ENCODE data around the gene OFD1.

The OFD1 gene

GRCh38 chrX:13763489-13763888 lies 28.9 kb downstream of the OFD1 start:
- POLR2A ChIA-PET, result no interaction called here
- CTCF ChIA-PET, result no interaction called here
- TF ChIP-seq NFRKB (IDR thresholded peaks at IDR 0.05) (no peak), FOXA1 (IDR thresholded peaks at IDR 0.05) (no peak), ZNF384 (IDR thresholded peaks at IDR 0.05) (no peak), L3MBTL2 (conservative IDR thresholded peaks at IDR 0.05) (no peak)
- DNase-seq (ENCODE audit: extremely low spot score), result no peak

- TF ChIP-seq ELF4 (IDR thresholded peaks at IDR 0.05) (no peak), SP1 (IDR thresholded peaks at IDR 0.05) (no peak), L3MBTL2 (conservative IDR thresholded peaks at IDR 0.05) (no peak), HDGF (IDR thresholded peaks at IDR 0.05; ENCODE audit: borderline replicate concordance) (no peak), FOXM1 (IDR thresholded peaks at IDR 0.05; ENCODE audit: borderline replicate concordance) (no peak), FOXK2 (IDR thresholded peaks at IDR 0.05) (no peak), ZNF384 (IDR thresholded peaks at IDR 0.05) (no peak), NFRKB (IDR thresholded peaks at IDR 0.05) (no peak), PKNOX1 (IDR thresholded peaks at IDR 0.05) (no peak), BHLHE40 (IDR thresholded peaks at IDR 0.05; ENCODE audit: borderline replicate concordance) (no peak), FOXA1 (IDR thresholded peaks at IDR 0.05) (no peak), TARDBP (IDR thresholded peaks at IDR 0.05) (no peak), ARNT (IDR thresholded peaks at IDR 0.05) (no peak), LEF1 (IDR thresholded peaks at IDR 0.05; ENCODE audit: borderline replicate concordance) (no peak), CTBP1 (IDR thresholded peaks at IDR 0.05; ENCODE audit: borderline replicate concordance) (no peak), SUZ12 (IDR thresholded peaks at IDR 0.05) (no peak)
- POLR2A ChIA-PET, result no interaction called here
- no peak for DNase-seq (ENCODE audit: extremely low spot score)
- CTCF ChIA-PET, result no interaction called here
Observed at GRCh38 chrX:13764281-13764680, 29.7 kb downstream of the OFD1 start.

GRCh38 chrX:13764765-13765164 lies 30.2 kb downstream of the OFD1 start:
- DNase-seq (ENCODE audit: extremely low spot score), result peak; percentile 45
- ChIA-PET CTCF (no interaction called here), POLR2A (no interaction called here)
- TF ChIP-seq SUZ12 (IDR thresholded peaks at IDR 0.05), result no peak
- TF ChIP-seq FOXA1 (IDR thresholded peaks at IDR 0.05), result no peak
- TF ChIP-seq LEF1 (IDR thresholded peaks at IDR 0.05; ENCODE audit: borderline replicate concordance), result no peak
- no peak for TF ChIP-seq TARDBP (IDR thresholded peaks at IDR 0.05)
- no peak for TF ChIP-seq L3MBTL2 (conservative IDR thresholded peaks at IDR 0.05)
- TF ChIP-seq ZNF384 (IDR thresholded peaks at IDR 0.05), result no peak
- TF ChIP-seq PKNOX1 (IDR thresholded peaks at IDR 0.05), result no peak
- TF ChIP-seq FOXM1 (IDR thresholded peaks at IDR 0.05; ENCODE audit: borderline replicate concordance), result no peak
- no peak for TF ChIP-seq BHLHE40 (IDR thresholded peaks at IDR 0.05; ENCODE audit: borderline replicate concordance)
- no peak for TF ChIP-seq NFRKB (IDR thresholded peaks at IDR 0.05)
- TF ChIP-seq ELF4 (IDR thresholded peaks at IDR 0.05), result no peak
- TF ChIP-seq FOXK2 (IDR thresholded peaks at IDR 0.05), result no peak
- no peak for TF ChIP-seq ARNT (IDR thresholded peaks at IDR 0.05)
- TF ChIP-seq SP1 (IDR thresholded peaks at IDR 0.05), result no peak
- no peak for TF ChIP-seq HDGF (IDR thresholded peaks at IDR 0.05; ENCODE audit: borderline replicate concordance)
- TF ChIP-seq CTBP1 (IDR thresholded peaks at IDR 0.05; ENCODE audit: borderline replicate concordance), result no peak

GRCh38 chrX:13768939-13769338 lies 34.4 kb downstream of the OFD1 start:
- ChIA-PET POLR2A (no interaction called here), CTCF (interaction anchor here (0.7 kb wide), 1 partner anchor 261 kb away, joined by 3 read pairs; no protein-coding TSS in a partner anchor)
- no peak for DNase-seq (ENCODE audit: extremely low spot score)
- TF ChIP-seq ELF4 (IDR thresholded peaks at IDR 0.05) (no peak), FOXK2 (IDR thresholded peaks at IDR 0.05) (no peak), L3MBTL2 (conservative IDR thresholded peaks at IDR 0.05) (no peak), TARDBP (IDR thresholded peaks at IDR 0.05) (no peak), FOXA1 (IDR thresholded peaks at IDR 0.05) (no peak), HDGF (IDR thresholded peaks at IDR 0.05; ENCODE audit: borderline replicate concordance) (no peak), FOXM1 (IDR thresholded peaks at IDR 0.05; ENCODE audit: borderline replicate concordance) (no peak), PKNOX1 (IDR thresholded peaks at IDR 0.05) (no peak), CTBP1 (IDR thresholded peaks at IDR 0.05; ENCODE audit: borderline replicate concordance) (no peak), BHLHE40 (IDR thresholded peaks at IDR 0.05; ENCODE audit: borderline replicate concordance) (no peak), LEF1 (IDR thresholded peaks at IDR 0.05; ENCODE audit: borderline replicate concordance) (no peak), SUZ12 (IDR thresholded peaks at IDR 0.05) (no peak)

GRCh38 chrX:13770013-13770535 lies 35.5 kb downstream of the OFD1 start:
- no peak for TF ChIP-seq L3MBTL2 (conservative IDR thresholded peaks at IDR 0.05)
- TF ChIP-seq FOXM1 (IDR thresholded peaks at IDR 0.05; ENCODE audit: borderline replicate concordance), result no peak
- TF ChIP-seq LEF1 (IDR thresholded peaks at IDR 0.05; ENCODE audit: borderline replicate concordance), result no peak
- no peak for TF ChIP-seq PKNOX1 (IDR thresholded peaks at IDR 0.05)
- no peak for TF ChIP-seq SUZ12 (IDR thresholded peaks at IDR 0.05)
- TF ChIP-seq NFRKB (IDR thresholded peaks at IDR 0.05), result no peak
- no peak for TF ChIP-seq ZNF384 (IDR thresholded peaks at IDR 0.05)
- no peak for TF ChIP-seq BHLHE40 (IDR thresholded peaks at IDR 0.05; ENCODE audit: borderline replicate concordance)
- no peak for TF ChIP-seq CTBP1 (IDR thresholded peaks at IDR 0.05; ENCODE audit: borderline replicate concordance)
- TF ChIP-seq TARDBP (IDR thresholded peaks at IDR 0.05), result no peak
- POLR2A ChIA-PET, result no interaction called here
- DNase-seq (ENCODE audit: extremely low spot score), result no peak
- CTCF ChIA-PET, result no interaction called here

GRCh38 chrX:13774696-13775095 lies 40.1 kb downstream of the OFD1 start:
- no peak for TF ChIP-seq FOXA1 (IDR thresholded peaks at IDR 0.05)
- DNase-seq (ENCODE audit: extremely low spot score), result no peak
- POLR2A ChIA-PET, result no interaction called here
- CTCF ChIA-PET, result interaction anchor here (0.7 to 1.3 kb wide), 2 partner anchors 24 to 268 kb away, joined by 3 read pairs; no protein-coding TSS in a partner anchor

Measured in HEK293T (cell line).